Fibroblast of lung (primary cell): ENCODE data around the gene UNC13D. TPM values are rescaled to one million over a fixed set of nuclear protein-coding genes. Genes with fewer than 3 reads are reported as not detected.

Source experiments
- DNase-seq, 2 donors: peaks; one replicate each; pipeline versions ENCODE4 v3.0.0 to v3.0.0-alpha.2; 2010; ENCODE audit warnings: low read depth in 2 of 2
- H2AFZ ChIP-seq: 2 replicates; pipeline ENCODE4 v1.5.1; 2012; ENCODE audit warnings: low read length, control low read depth, inconsistent platforms
- H3K27ac ChIP-seq: 2 replicates; pipeline ENCODE4 v1.5.1; 2011; ENCODE audit warnings: low read length, control low read depth; ENCODE audit not compliant: insufficient read depth
- H3K27me3 ChIP-seq: 2 replicates; pipeline ENCODE4 v1.5.1; 2011; ENCODE audit warnings: mild to moderate bottlenecking, low read length; ENCODE audit not compliant: control insufficient read depth, insufficient read depth
- H3K36me3 ChIP-seq: 2 replicates; pipeline ENCODE4 v1.5.1; 2011; ENCODE audit warnings: low read length; ENCODE audit not compliant: control insufficient read depth, insufficient read depth
- H3K4me1 ChIP-seq: 2 replicates; pipeline ENCODE4 v1.5.1; 2011; ENCODE audit warnings: low read length; ENCODE audit not compliant: control insufficient read depth, insufficient read depth; ENCODE audit errors: extremely low read depth
- H3K4me2 ChIP-seq: 2 replicates; pipeline ENCODE4 v1.5.1; 2011; ENCODE audit warnings: low read length, control low read depth; ENCODE audit not compliant: insufficient read depth; ENCODE audit errors: extremely low read depth
- H3K4me3 ChIP-seq, 4 experiments: fragments of 200-600 bp in 1 of 4; sonication (generic) in 1 of 4; replicated peaks in 1 of 4; 2 replicates each; pipeline ENCODE4 v1.5.1; 2011 to 2016; ENCODE audit warnings: low read length in 4 of 4, low read depth in 3 of 4, mild to moderate bottlenecking in 3 of 4, control low read depth in 2 of 4, inconsistent platforms in 1 of 4, mixed read lengths in 1 of 4; ENCODE audit not compliant: insufficient read depth in 1 of 4; ENCODE audit errors: control extremely low read depth in 1 of 4
- H3K79me2 ChIP-seq: 2 replicates; pipeline ENCODE4 v1.5.1; 2012; ENCODE audit warnings: mild to moderate bottlenecking, low read length, inconsistent platforms; ENCODE audit not compliant: control insufficient read depth, insufficient read depth
- H3K9ac ChIP-seq: 2 replicates; pipeline ENCODE4 v1.5.1; 2011; ENCODE audit warnings: mild to moderate bottlenecking, low read length, control low read depth; ENCODE audit not compliant: insufficient read depth
- H3K9me3 ChIP-seq: 2 replicates; pipeline ENCODE4 v1.5.1; 2012; ENCODE audit warnings: low read depth, low read length; ENCODE audit not compliant: control insufficient read depth, insufficient read depth
- H4K20me1 ChIP-seq: 2 replicates; pipeline ENCODE4 v1.5.1; 2011; ENCODE audit warnings: low read length; ENCODE audit not compliant: control insufficient read depth, insufficient read depth; ENCODE audit errors: extremely low read depth
- EZH2 ChIP-seq: IDR thresholded peaks from 2 replicates; pipeline ENCODE4 v1.5.1; 2012; ENCODE audit warnings: low read length, control low read depth, mild to moderate bottlenecking; ENCODE audit errors: missing control alignments
- polyA plus RNA-seq, 2 donors: library from polyadenylated mRNA; depleted of rRNA in 1 of 2; stranded (reverse) in 1 of 2; unstranded in 1 of 2; fragments of >200 nt; gene quantifications; 2 replicates each; pipeline ENCODE4 v1.2.1, GENCODE V29; 2011 to 2012; ENCODE audit warnings: missing spikeins in 1 of 2
- total RNA-seq: library from RNA; depleted of rRNA; stranded (reverse); fragments of >200 nt; gene quantifications from 2 replicates; pipeline ENCODE4 v1.2.1, GENCODE V29; 2014
- TF ChIP-seq, protein P1 (sequence below), 2 donors: IDR thresholded peaks in 1 of 2; conservative IDR thresholded peaks in 1 of 2; 1 replicate in 1 of 2; 2 replicates in 1 of 2; pipeline ENCODE4 v1.5.1; 2011 to 2012; ENCODE audit warnings: low read length in 2 of 2, control low read depth in 1 of 2, inconsistent platforms in 1 of 2, low read depth in 1 of 2, mild to moderate bottlenecking in 1 of 2

The UNC13D gene
- total and polyA plus RNA-seq, 2 donors (not counting 1 experiment from before 2014, with no cell fraction given) = 0.22 to 1.5 TPM

- H3K36me3 ChIP-seq = peaks cover 15% of the 10 kb centered on the region
- H3K27ac ChIP-seq = no peak overlapping the region
- no peak overlapping the region for H2AFZ ChIP-seq
- no peaks in the 10 kb centered on the region for H3K79me2 ChIP-seq
- no peak overlapping the region for H3K4me2 ChIP-seq
- no peaks in the 10 kb centered on the region for H3K27me3 ChIP-seq
- TF ChIP-seq, protein P1, sequence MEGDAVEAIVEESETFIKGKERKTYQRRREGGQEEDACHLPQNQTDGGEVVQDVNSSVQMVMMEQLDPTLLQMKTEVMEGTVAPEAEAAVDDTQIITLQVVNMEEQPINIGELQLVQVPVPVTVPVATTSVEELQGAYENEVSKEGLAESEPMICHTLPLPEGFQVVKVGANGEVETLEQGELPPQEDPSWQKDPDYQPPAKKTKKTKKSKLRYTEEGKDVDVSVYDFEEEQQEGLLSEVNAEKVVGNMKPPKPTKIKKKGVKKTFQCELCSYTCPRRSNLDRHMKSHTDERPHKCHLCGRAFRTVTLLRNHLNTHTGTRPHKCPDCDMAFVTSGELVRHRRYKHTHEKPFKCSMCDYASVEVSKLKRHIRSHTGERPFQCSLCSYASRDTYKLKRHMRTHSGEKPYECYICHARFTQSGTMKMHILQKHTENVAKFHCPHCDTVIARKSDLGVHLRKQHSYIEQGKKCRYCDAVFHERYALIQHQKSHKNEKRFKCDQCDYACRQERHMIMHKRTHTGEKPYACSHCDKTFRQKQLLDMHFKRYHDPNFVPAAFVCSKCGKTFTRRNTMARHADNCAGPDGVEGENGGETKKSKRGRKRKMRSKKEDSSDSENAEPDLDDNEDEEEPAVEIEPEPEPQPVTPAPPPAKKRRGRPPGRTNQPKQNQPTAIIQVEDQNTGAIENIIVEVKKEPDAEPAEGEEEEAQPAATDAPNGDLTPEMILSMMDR (conservative IDR thresholded peaks at IDR 0.05 in 1 of 2, IDR thresholded peaks at IDR 0.05 in 1 of 2; ENCODE audit: low read depth in 1 of 2, low read length in 2 of 2) = no peak
- no peak for TF ChIP-seq EZH2
- no peaks in the 10 kb centered on the region for H4K20me1 ChIP-seq
- no peaks in the 10 kb centered on the region for H3K9me3 ChIP-seq
- no peak overlapping the region for H3K9ac ChIP-seq
- no peak for DNase-seq
- H3K4me1 ChIP-seq = peaks cover 5% of the 10 kb centered on the region
- H3K4me3 ChIP-seq = no peak overlapping the region
These were observed 35.7 kb downstream of the UNC13D start for GRCh38 chr17:75808549-75808904.

DNA sequence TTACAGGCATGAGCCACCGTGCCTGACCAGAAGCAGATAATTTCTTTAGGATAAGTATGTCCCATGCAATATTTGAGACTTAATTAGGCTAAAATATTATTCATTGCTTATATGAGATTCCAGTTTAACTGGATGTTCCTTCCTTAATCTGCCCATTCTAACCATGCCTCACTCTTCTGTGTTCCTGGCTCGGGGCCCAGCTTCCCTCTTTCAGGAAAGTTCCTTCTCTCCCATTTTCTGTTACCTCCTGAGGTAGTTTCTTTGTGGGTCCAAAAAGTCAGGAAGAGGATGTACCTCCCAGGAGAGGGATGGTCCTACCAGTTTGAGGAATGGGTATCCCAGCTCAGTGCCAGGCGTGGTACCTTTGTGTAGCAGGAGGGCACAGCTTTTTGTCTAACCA lies 36.3 kb downstream of the UNC13D start:
- Histone ChIP-seq H3K36me3 (peaks cover 8% of the 10 kb centered on the region), H3K4me1 (peaks cover 5% of the 10 kb centered on the region), H3K9me3 (no peaks in the 10 kb centered on the region), H3K27ac (no peak overlapping the region), H3K4me3 (no peak overlapping the region), H4K20me1 (no peaks in the 10 kb centered on the region), H3K79me2 (no peaks in the 10 kb centered on the region), H2AFZ (no peak overlapping the region), H3K9ac (no peak overlapping the region), H3K4me2 (no peak overlapping the region), H3K27me3 (no peaks in the 10 kb centered on the region)
- TF ChIP-seq, protein P1 (conservative IDR thresholded peaks at IDR 0.05 in 1 of 2, IDR thresholded peaks at IDR 0.05 in 1 of 2; ENCODE audit: low read depth in 1 of 2, low read length in 2 of 2) = no peak
- no peak for TF ChIP-seq EZH2
- no peak for DNase-seq

- Histone ChIP-seq H3K4me2 (no peak overlapping the region), H3K36me3 (peaks cover 2% of the 10 kb centered on the region), H3K9me3 (no peaks in the 10 kb centered on the region), H3K27me3 (no peaks in the 10 kb centered on the region), H3K9ac (no peak overlapping the region), H3K27ac (no peak overlapping the region), H3K4me1 (peaks cover 5% of the 10 kb centered on the region), H3K79me2 (no peaks in the 10 kb centered on the region), H2AFZ (no peak overlapping the region), H4K20me1 (no peaks in the 10 kb centered on the region), H3K4me3 (no peak overlapping the region)
- TF ChIP-seq, protein P1 (conservative IDR thresholded peaks at IDR 0.05 in 1 of 2, IDR thresholded peaks at IDR 0.05 in 1 of 2; ENCODE audit: low read depth in 1 of 2, low read length in 2 of 2) = no peak
- no peak for TF ChIP-seq EZH2
- DNase-seq = no peak
These were observed 37.2 kb downstream of the UNC13D start for GRCh38 chr17:75806822-75807500.
